OCI-LY1 (cell line): ENCODE measurements around the gene AK5.

ENCODE experiments used
- H2AFZ ChIP-seq: fragments of 200-600 bp; sonication (generic), shearing (Covaris generic); 2 replicates; pipeline ENCODE4 v1.6.0; 2014; ENCODE audit warnings: antibody characterized with exemption, mild to moderate bottlenecking, low read length
- H3F3A ChIP-seq: fragments of 200-600 bp; sonication (generic), shearing (Covaris generic); 2 replicates; pipeline ENCODE4 v1.6.0; 2014; ENCODE audit warnings: mild to moderate bottlenecking, antibody characterized with exemption, low read length, moderate library complexity; ENCODE audit not compliant: insufficient read depth
- H3K27ac ChIP-seq: fragments of 200-600 bp; sonication (generic); 2 replicates; pipeline ENCODE4 v1.5.1; 2014; ENCODE audit warnings: low read length, mixed run types, mild to moderate bottlenecking, low read depth; ENCODE audit not compliant: poor library complexity, severe bottlenecking
- H3K27me3 ChIP-seq: fragments of 200-600 bp; sonication (generic); 2 replicates; pipeline ENCODE4 v1.6.0; 2014; ENCODE audit warnings: antibody characterized with exemption, mild to moderate bottlenecking, low read length, moderate library complexity; ENCODE audit not compliant: insufficient read depth
- H3K36me3 ChIP-seq: fragments of 200-600 bp; sonication (generic); 2 replicates; pipeline ENCODE4 v1.6.1; 2014; ENCODE audit warnings: mild to moderate bottlenecking, antibody characterized with exemption, low read length, moderate library complexity, mixed read lengths; ENCODE audit not compliant: insufficient read depth
- H3K4me1 ChIP-seq: fragments of 200-600 bp; sonication (generic); 2 replicates; pipeline ENCODE4 v1.5.1; 2014; ENCODE audit warnings: mild to moderate bottlenecking, low read length, moderate library complexity; ENCODE audit not compliant: insufficient read depth, severe bottlenecking
- H3K4me2 ChIP-seq: fragments of 200-600 bp; sonication (generic), shearing (Covaris generic); 2 replicates; pipeline ENCODE4 v1.6.1; 2014; ENCODE audit warnings: low read length
- H3K4me3 ChIP-seq: fragments of 200-600 bp; sonication (generic); 2 replicates; pipeline ENCODE4 v1.5.1; 2014; ENCODE audit warnings: low read length, low read depth, mild to moderate bottlenecking, mixed read lengths; ENCODE audit not compliant: poor library complexity, severe bottlenecking
- H3K79me2 ChIP-seq: fragments of 200-600 bp; shearing (Covaris generic); 2 replicates; pipeline ENCODE4 v1.6.1; 2016; ENCODE audit warnings: mixed run types, low read length, mixed read lengths; ENCODE audit not compliant: insufficient read depth
- H3K9ac ChIP-seq: fragments of 200-600 bp; sonication (generic), shearing (Covaris generic); 2 replicates; pipeline ENCODE4 v1.6.1; 2014; ENCODE audit warnings: mild to moderate bottlenecking, low read length, mixed read lengths
- H3K9me2 ChIP-seq: fragments of 200-600 bp; sonication (generic), shearing (Covaris generic); 2 replicates; pipeline ENCODE4 v1.6.1; 2014; ENCODE audit warnings: low read depth, mild to moderate bottlenecking, low read length, mixed read lengths
- H3K9me3 ChIP-seq: fragments of 200-600 bp; shearing (Covaris generic); 2 replicates; pipeline ENCODE4 v1.6.1; 2014; ENCODE audit warnings: low read length, mixed read lengths
- H4K20me1 ChIP-seq: fragments of 200-600 bp; sonication (generic), shearing (Covaris generic); 2 replicates; pipeline ENCODE4 v1.6.0; 2016; ENCODE audit warnings: mild to moderate bottlenecking, low read length; ENCODE audit not compliant: insufficient read depth
- CTCF ChIP-seq: fragments of 200-600 bp; sonication (generic), shearing (Covaris generic); IDR thresholded peaks from 2 replicates; pipeline ENCODE4 v1.5.1; 2017; ENCODE audit warnings: mild to moderate bottlenecking, antibody characterized with exemption, low read length, moderate library complexity, mixed read lengths
- EZH2 ChIP-seq: fragments of 200-600 bp; sonication (generic), shearing (Covaris generic); IDR thresholded peaks from 2 replicates; pipeline ENCODE4 v1.8.0; 2017; ENCODE audit warnings: borderline replicate concordance, mixed run types, mild to moderate bottlenecking, antibody characterized with exemption, low read length, moderate library complexity, mixed read lengths

The AK5 gene

DNA sequence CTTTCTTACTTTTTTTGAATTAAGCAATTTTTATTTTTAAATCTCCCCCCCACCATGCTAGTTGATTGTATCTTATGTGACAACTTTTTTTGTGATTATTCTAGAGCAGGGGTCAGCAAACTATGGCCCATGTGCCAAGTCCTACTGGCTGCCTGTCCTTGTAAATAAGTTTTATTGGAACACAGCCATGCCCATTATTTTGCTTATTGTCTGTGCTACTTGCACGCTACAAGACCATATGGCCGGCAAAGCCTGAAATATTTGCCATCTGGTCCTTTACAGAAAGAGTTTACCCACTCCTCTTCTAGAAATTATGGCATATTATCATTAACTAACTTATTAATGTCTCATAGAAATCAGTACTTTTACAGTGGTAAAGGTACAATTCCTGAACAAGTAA, 51.7 kb downstream of the AK5 start:
- no peak overlapping the region for H3K9ac ChIP-seq
- TF ChIP-seq CTCF (no peak), EZH2 (no peak)
- H4K20me1 ChIP-seq = no peaks in the 10 kb centered on the region
- no peak overlapping the region for H3K4me2 ChIP-seq
- H3K36me3 ChIP-seq = no peaks in the 10 kb centered on the region
- H3K79me2 ChIP-seq = no peaks in the 10 kb centered on the region
- H2AFZ ChIP-seq = no peak overlapping the region
- no peaks in the 10 kb centered on the region for H3K9me3 ChIP-seq
- no peaks in the 10 kb centered on the region for H3K9me2 ChIP-seq
- no peak overlapping the region for H3K27ac ChIP-seq
- no peak overlapping the region for H3K4me3 ChIP-seq
- H3K4me1 ChIP-seq = no peaks in the 10 kb centered on the region
- H3F3A ChIP-seq = no peaks in the 10 kb centered on the region
- no peaks in the 10 kb centered on the region for H3K27me3 ChIP-seq

- Histone ChIP-seq H3K27ac (no peak overlapping the region), H3K79me2 (no peaks in the 10 kb centered on the region), H3K9me2 (no peaks in the 10 kb centered on the region), H4K20me1 (no peaks in the 10 kb centered on the region), H3K9ac (no peak overlapping the region), H3K9me3 (no peaks in the 10 kb centered on the region), H3K4me1 (no peaks in the 10 kb centered on the region), H3K4me3 (no peak overlapping the region), H3F3A (no peaks in the 10 kb centered on the region), H3K27me3 (no peaks in the 10 kb centered on the region), H3K4me2 (no peak overlapping the region), H3K36me3 (no peaks in the 10 kb centered on the region), H2AFZ (no peak overlapping the region)
- no peak for TF ChIP-seq EZH2
- no peak for TF ChIP-seq CTCF
Observed at GRCh38 chr1:77336729-77337128, 54.9 kb downstream of the AK5 start.

DNA sequence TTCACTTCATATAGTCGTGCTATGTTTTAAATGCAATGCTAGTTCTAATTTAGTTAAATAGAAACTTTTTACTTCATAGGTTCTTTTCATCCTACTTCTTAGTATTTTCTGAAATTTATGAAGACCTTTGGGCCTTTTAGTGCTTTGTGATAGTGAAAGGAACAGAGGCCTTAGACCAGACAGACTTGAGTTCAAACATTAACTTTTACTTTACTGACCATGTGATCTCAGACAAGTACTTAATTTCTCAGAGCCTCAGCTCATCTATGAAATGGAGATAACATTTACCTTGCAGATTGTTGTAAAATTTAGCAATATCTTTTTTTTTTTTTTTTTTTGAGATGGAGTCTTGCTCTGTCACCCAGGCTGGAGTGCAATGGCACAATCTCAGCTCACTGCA, 57.5 kb downstream of the AK5 start:
- Histone ChIP-seq H3K4me3 (no peak overlapping the region), H4K20me1 (no peaks in the 10 kb centered on the region), H3K9ac (no peak overlapping the region), H3K9me3 (no peaks in the 10 kb centered on the region), H3F3A (no peaks in the 10 kb centered on the region), H2AFZ (no peak overlapping the region), H3K79me2 (no peaks in the 10 kb centered on the region), H3K36me3 (no peaks in the 10 kb centered on the region), H3K27ac (no peak overlapping the region), H3K27me3 (no peaks in the 10 kb centered on the region), H3K9me2 (no peaks in the 10 kb centered on the region), H3K4me1 (no peaks in the 10 kb centered on the region), H3K4me2 (no peak overlapping the region)
- TF ChIP-seq EZH2 = no peak
- TF ChIP-seq CTCF = no peak
